HG02885 (cell line): Measurements from ENCODE around the gene COL4A6.

Experiments
- ATAC-seq: cut with Tn5 transposase; IDR thresholded peaks from one replicate; pipeline ENCODE4 v1.9.1; 2021; ENCODE audit warnings: mild to moderate bottlenecking; ENCODE audit not compliant: unreplicated experiment, poor library complexity

COL4A6 gene

GRCh38 chrX:108121291-108121690 is 316.9 kb downstream of the COL4A6 start:
- no peak for ATAC-seq

GRCh38 chrX:108117988-108118387 is 320.2 kb downstream of the COL4A6 start:
- no peak for ATAC-seq

DNA sequence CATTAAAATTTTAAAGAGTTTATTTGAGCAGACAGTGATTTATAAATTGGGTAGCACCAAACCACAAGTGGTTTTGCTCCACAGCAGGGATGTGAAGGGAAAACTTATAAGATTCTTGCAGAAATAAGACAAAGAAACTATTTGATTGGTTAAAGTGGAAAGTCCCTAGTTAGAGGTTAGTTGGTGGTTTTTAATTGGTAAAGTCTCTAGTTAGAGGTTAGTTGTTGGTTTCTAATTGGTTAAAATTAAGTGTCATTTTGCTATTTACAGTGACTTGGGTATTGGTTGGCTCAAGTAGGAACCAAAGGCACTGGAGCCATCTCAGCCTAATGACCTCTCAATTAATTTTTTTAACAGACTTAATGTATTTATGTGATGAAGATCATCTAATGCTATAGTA is 323.7 kb downstream of the COL4A6 start:
- ATAC-seq, result no peak
